HCT116 (cell line): ENCODE data around the gene AMOTL1.

Source experiments
- FOSL1 ChIP-seq: IDR thresholded peaks from 2 replicates; pipeline ENCODE4 v1.6.1; 2012; ENCODE audit warnings: low read depth
- POLR2A ChIP-seq: IDR thresholded peaks from 2 replicates; pipeline ENCODE4 v1.7.0; 2011; ENCODE audit warnings: borderline replicate concordance; ENCODE audit not compliant: insufficient read depth, insufficient read length; ENCODE audit errors: extremely low read depth
- POLR2AphosphoS5 ChIP-seq: IDR thresholded peaks from 2 replicates; pipeline ENCODE4 v1.6.1; 2011; ENCODE audit warnings: mild to moderate bottlenecking, low read depth, low read length, moderate library complexity
- TF ChIP-seq, protein P1 (sequence below), 3 experiments: fragments of 200-600 bp in 1 of 3; sonication (generic) in 1 of 3; IDR thresholded peaks in 2 of 3; conservative IDR thresholded peaks in 1 of 3; 2 replicates each; pipeline ENCODE4 v1.5.1; 2012 to 2017; ENCODE audit warnings: low read depth in 2 of 3, low read length in 2 of 3, antibody characterized with exemption in 1 of 3, borderline replicate concordance in 1 of 3, control low read depth in 1 of 3, mild to moderate bottlenecking in 1 of 3, mixed read lengths in 1 of 3, mixed run types in 1 of 3, moderate library complexity in 1 of 3; ENCODE audit not compliant: insufficient read depth in 1 of 3

GRCh38 chr11:94747146-94747545 is 21.0 kb upstream of the AMOTL1 start:
- TF ChIP-seq FOSL1 = no peak
- no peak for TF ChIP-seq POLR2A
- no peak for TF ChIP-seq POLR2AphosphoS5
- TF ChIP-seq, protein P1, sequence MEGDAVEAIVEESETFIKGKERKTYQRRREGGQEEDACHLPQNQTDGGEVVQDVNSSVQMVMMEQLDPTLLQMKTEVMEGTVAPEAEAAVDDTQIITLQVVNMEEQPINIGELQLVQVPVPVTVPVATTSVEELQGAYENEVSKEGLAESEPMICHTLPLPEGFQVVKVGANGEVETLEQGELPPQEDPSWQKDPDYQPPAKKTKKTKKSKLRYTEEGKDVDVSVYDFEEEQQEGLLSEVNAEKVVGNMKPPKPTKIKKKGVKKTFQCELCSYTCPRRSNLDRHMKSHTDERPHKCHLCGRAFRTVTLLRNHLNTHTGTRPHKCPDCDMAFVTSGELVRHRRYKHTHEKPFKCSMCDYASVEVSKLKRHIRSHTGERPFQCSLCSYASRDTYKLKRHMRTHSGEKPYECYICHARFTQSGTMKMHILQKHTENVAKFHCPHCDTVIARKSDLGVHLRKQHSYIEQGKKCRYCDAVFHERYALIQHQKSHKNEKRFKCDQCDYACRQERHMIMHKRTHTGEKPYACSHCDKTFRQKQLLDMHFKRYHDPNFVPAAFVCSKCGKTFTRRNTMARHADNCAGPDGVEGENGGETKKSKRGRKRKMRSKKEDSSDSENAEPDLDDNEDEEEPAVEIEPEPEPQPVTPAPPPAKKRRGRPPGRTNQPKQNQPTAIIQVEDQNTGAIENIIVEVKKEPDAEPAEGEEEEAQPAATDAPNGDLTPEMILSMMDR (IDR thresholded peaks at IDR 0.05 in 2 of 3, conservative IDR thresholded peaks at IDR 0.05 in 1 of 3; ENCODE audit: borderline replicate concordance in 1 of 3, insufficient read depth in 1 of 3, low read depth in 2 of 3, low read length in 2 of 3) = no peak
